HG02759 (cell line): ENCODE results near the gene RRAGC.

Source experiments
- ATAC-seq: cut with Tn5 transposase; IDR thresholded peaks from one replicate; pipeline ENCODE4 v1.9.1; 2021; ENCODE audit warnings: mild to moderate bottlenecking, moderate library complexity; ENCODE audit not compliant: unreplicated experiment

The RRAGC gene

GRCh38 chr1:38788341-38789336 lies 70.9 kb downstream of the RRAGC start:
- no peak for ATAC-seq
